AG04449 (cell line): ENCODE results near the gene CST11.

Experiments
- CTCF ChIA-PET: fragments of 350-600 bp; formaldehyde crosslinking; extraction: SDS; loops from one replicate; lab custom pipeline; 2021; ENCODE audit warnings: antibody characterized with exemption; lab: Yijun Ruan, JAX
- POLR2A ChIA-PET: fragments of 400-600, 350-600 bp; formaldehyde crosslinking; extraction: SDS; loops from one replicate; lab custom pipeline; 2020; ENCODE audit warnings: antibody characterized with exemption, inconsistent platforms; lab: Yijun Ruan, JAX
- DNase-seq: peaks from one replicate; pipeline ENCODE4 v3.0.0-alpha.2; 2010; ENCODE audit warnings: low read depth, low spot score
- H3K4me3 ChIP-seq: 2 replicates; pipeline ENCODE4 v1.5.1; 2011; ENCODE audit warnings: low read depth, mild to moderate bottlenecking, control low read depth, low read length
- CTCF ChIP-seq: IDR thresholded peaks from one replicate; pipeline ENCODE4 v1.5.1; 2011; ENCODE audit warnings: mild to moderate bottlenecking, moderate library complexity, low read length, control low read depth, inconsistent platforms; ENCODE audit not compliant: insufficient read depth; ENCODE audit errors: missing control alignments

CST11 gene

GRCh38 chr20:23449421-23449820 lies 3.3 kb downstream of the CST11 start:
- CTCF ChIA-PET: interaction anchor here (1.4 kb wide), 1 partner anchor 157 kb away, joined by 3 read pairs; no protein-coding TSS in a partner anchor
- no peak overlapping the region for H3K4me3 ChIP-seq
- DNase-seq: no peak
- POLR2A ChIA-PET: no interaction called here
- TF ChIP-seq CTCF: no peak

DNA sequence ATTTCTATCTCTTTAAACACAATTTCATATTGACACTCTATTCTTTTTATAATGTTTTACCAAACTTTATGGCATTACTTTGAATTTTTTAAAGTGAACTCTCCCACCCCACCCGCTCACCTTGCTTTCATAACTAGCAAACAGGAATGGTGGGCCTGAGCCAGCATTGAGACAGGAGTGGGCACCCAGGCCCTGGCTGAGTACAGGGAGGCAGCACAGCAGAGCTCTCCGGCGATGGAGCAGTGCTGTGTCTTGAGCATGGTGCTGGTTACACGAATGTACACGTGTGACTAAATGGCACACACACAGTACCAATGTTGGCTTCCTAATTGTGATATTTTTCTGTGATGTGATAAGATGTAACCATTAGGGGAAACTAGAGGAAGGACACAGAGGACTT lies 4.5 kb downstream of the CST11 start:
- ChIA-PET CTCF (interaction anchor here (10.3 kb wide), 1 partner anchor 159 kb away, joined by 195 read pairs; the partner anchor contains the start of gene CST9), POLR2A (no interaction called here)
- DNase-seq: no peak
- H3K4me3 ChIP-seq: no peak overlapping the region
- no peak for TF ChIP-seq CTCF

DNA sequence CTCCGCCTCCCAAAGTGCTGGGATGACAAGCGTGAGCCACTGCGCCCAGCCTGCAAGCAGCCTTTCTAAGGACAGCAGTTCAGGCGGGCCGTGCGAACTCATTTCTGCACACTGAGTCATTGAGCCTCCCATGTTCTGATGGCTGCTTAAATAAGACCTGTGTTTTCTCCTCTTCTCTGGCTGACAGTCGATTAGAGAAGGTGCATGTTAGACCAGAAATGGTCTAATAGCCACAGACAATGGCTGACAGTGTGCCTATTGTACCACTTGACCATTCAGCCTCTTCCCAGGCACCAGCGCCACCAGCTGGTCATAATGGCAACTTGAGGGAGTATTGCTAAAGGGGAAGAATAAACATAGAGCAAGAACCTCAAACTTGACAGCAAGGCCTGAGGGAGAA lies 6.2 kb downstream of the CST11 start:
- H3K4me3 ChIP-seq: no peak overlapping the region
- TF ChIP-seq CTCF: peak; percentile 53
- no peak for DNase-seq
- ChIA-PET POLR2A (no interaction called here), CTCF (interaction anchor here (1.2 to 10.3 kb wide), 3 partner anchors 97 to 755 kb away, joined by 3 to 195 read pairs (median 10); partner anchors contain the start of genes CST9 and NXT1)

GRCh38 chr20:23445596-23446217 lies 7.0 kb downstream of the CST11 start:
- ChIA-PET POLR2A (interaction anchor here (0.7 to 0.9 kb wide), 2 partner anchors 159 to 192 kb away, joined by 3 read pairs; partner anchors contain the start of gene CST3), CTCF (interaction anchor here (0.7 to 10.3 kb wide), 3 partner anchors 13 to 161 kb away, joined by 3 to 195 read pairs (median 10); partner anchors contain the start of genes CST9 and NXT1)
- DNase-seq: peak; percentile 53
- H3K4me3 ChIP-seq: no peak overlapping the region
- TF ChIP-seq CTCF: no peak

- DNase-seq: no peak
- ChIA-PET POLR2A (interaction anchor here (0.9 kb wide), 1 partner anchor 193 kb away, joined by 3 read pairs; the partner anchor contains the start of gene CST3), CTCF (interaction anchor here (0.9 to 10.3 kb wide), 5 partner anchors 9 to 162 kb away, joined by 3 to 195 read pairs (median 5); partner anchors contain the start of genes CST9 and NXT1)
- no peak overlapping the region for H3K4me3 ChIP-seq
- TF ChIP-seq CTCF: no peak
These were observed 7.8 kb downstream of the CST11 start for GRCh38 chr20:23444859-23445258.

- no peak overlapping the region for H3K4me3 ChIP-seq
- no peak for TF ChIP-seq CTCF
- DNase-seq: no peak
- ChIA-PET CTCF (interaction anchor here (0.6 to 10.3 kb wide), 19 partner anchors 8 to 224 kb away, joined by 3 to 195 read pairs (median 5); partner anchors contain the start of genes CST11, CST9 and NAPB), POLR2A (no interaction called here)
These were observed 10.2 kb downstream of the CST11 start for GRCh38 chr20:23442436-23442835.
